GM12873 (cell line): ENCODE results near the gene ST3GAL4.

Source experiments
- CTCF ChIP-seq: IDR thresholded peaks from 2 replicates; pipeline ENCODE4 v1.5.1; 2012; ENCODE audit warnings: low read depth, mild to moderate bottlenecking, moderate library complexity, low read length, control low read depth; ENCODE audit not compliant: insufficient read depth; ENCODE audit errors: missing control alignments

The ST3GAL4 gene

GRCh38 chr11:126357969-126358762 is 2.7 kb downstream of the ST3GAL4 start:
- TF ChIP-seq CTCF, result no peak

- TF ChIP-seq CTCF, result no peak
Measured at GRCh38 chr11:126358763-126359160, 3.3 kb downstream of the ST3GAL4 start.

- no peak for TF ChIP-seq CTCF
Measured at GRCh38 chr11:126359431-126360048, 4.1 kb downstream of the ST3GAL4 start.

GRCh38 chr11:126360049-126360446 is 4.6 kb downstream of the ST3GAL4 start:
- no peak for TF ChIP-seq CTCF

GRCh38 chr11:126361400-126361799 is 5.9 kb downstream of the ST3GAL4 start:
- no peak for TF ChIP-seq CTCF

- TF ChIP-seq CTCF, result no peak
Measured at GRCh38 chr11:126362879-126363655, 7.6 kb downstream of the ST3GAL4 start.

- TF ChIP-seq CTCF, result no peak
Measured at GRCh38 chr11:126363706-126364248, 8.3 kb downstream of the ST3GAL4 start.
